DOHH2 (cell line): ENCODE measurements around the gene RABEPK.
"Not testable (repeated sequence)": the region's sequence is repeated elsewhere in the genome, so short reads cannot be mapped to it uniquely, and the experiment has no call there.

Source experiments
- H3F3A ChIP-seq: fragments of 200-600 bp; sonication (generic), shearing (Covaris generic); 2 replicates; pipeline ENCODE4 v1.6.0; 2016; ENCODE audit warnings: antibody characterized with exemption, mild to moderate bottlenecking; ENCODE audit not compliant: control insufficient read depth, insufficient read depth
- H3K27ac ChIP-seq: fragments of 200-600 bp; sonication (generic); 2 replicates; pipeline ENCODE4 v1.5.1; 2014; ENCODE audit warnings: low read depth, mild to moderate bottlenecking, low read length, moderate library complexity
- H3K27me3 ChIP-seq: fragments of 200-600 bp; sonication (generic); 2 replicates; pipeline ENCODE4 v1.6.1; 2014; ENCODE audit warnings: mild to moderate bottlenecking, low read length, mixed read lengths; ENCODE audit not compliant: control insufficient read depth
- H3K36me3 ChIP-seq: fragments of 200-600 bp; sonication (generic); 2 replicates; pipeline ENCODE4 v1.6.1; 2014; ENCODE audit warnings: mild to moderate bottlenecking, low read length, moderate library complexity, mixed read lengths; ENCODE audit not compliant: control insufficient read depth
- H3K4me1 ChIP-seq: fragments of 200-600 bp; sonication (generic); 2 replicates; pipeline ENCODE4 v1.6.1; 2014; ENCODE audit warnings: mild to moderate bottlenecking, low read length, mixed read lengths; ENCODE audit not compliant: control insufficient read depth
- H3K4me2 ChIP-seq: fragments of 200-600 bp; sonication (generic); 2 replicates; pipeline ENCODE4 v1.6.0; 2014; ENCODE audit warnings: mild to moderate bottlenecking, low read length, moderate library complexity
- H3K4me3 ChIP-seq: fragments of 200-600 bp; sonication (generic); 2 replicates; pipeline ENCODE4 v1.5.1; 2014; ENCODE audit warnings: mild to moderate bottlenecking, low read length, mixed read lengths
- H3K79me2 ChIP-seq: fragments of 200-600 bp; sonication (generic); 2 replicates; pipeline ENCODE4 v1.6.1; 2014; ENCODE audit warnings: mild to moderate bottlenecking, low read length, mixed read lengths; ENCODE audit not compliant: control insufficient read depth
- H3K9me2 ChIP-seq: fragments of 200-600 bp; sonication (generic); replicated peaks from 2 replicates; pipeline ENCODE4 v1.6.1; 2014; ENCODE audit warnings: mild to moderate bottlenecking, low read length, mixed read lengths; ENCODE audit not compliant: control insufficient read depth
- H3K9me3 ChIP-seq: fragments of 200-600 bp; sonication (generic); 2 replicates; pipeline ENCODE4 v1.6.1; 2014; ENCODE audit warnings: antibody characterized with exemption, low read length, mixed read lengths; ENCODE audit not compliant: control insufficient read depth, insufficient read depth
- H4K20me1 ChIP-seq: fragments of 200-600 bp; sonication (generic); 2 replicates; pipeline ENCODE4 v1.6.0; 2014; ENCODE audit warnings: low read depth, mild to moderate bottlenecking, antibody characterized with exemption, low read length, moderate library complexity; ENCODE audit not compliant: control insufficient read depth, insufficient read depth
- EZH2phosphoT487 ChIP-seq: fragments of 200-600 bp; sonication (generic); IDR thresholded peaks from 2 replicates; pipeline ENCODE4 v1.6.1; 2017; ENCODE audit warnings: borderline replicate concordance, mild to moderate bottlenecking, antibody characterized with exemption, low read length, moderate library complexity, mixed read lengths
- TF ChIP-seq, protein P1 (sequence below): fragments of 200-600 bp; sonication (generic); IDR thresholded peaks from one replicate; pipeline ENCODE4 v1.5.1; 2014; ENCODE audit warnings: antibody characterized with exemption, mild to moderate bottlenecking, low read depth, low read length; ENCODE audit not compliant: poor library complexity, severe bottlenecking

The RABEPK gene

DNA sequence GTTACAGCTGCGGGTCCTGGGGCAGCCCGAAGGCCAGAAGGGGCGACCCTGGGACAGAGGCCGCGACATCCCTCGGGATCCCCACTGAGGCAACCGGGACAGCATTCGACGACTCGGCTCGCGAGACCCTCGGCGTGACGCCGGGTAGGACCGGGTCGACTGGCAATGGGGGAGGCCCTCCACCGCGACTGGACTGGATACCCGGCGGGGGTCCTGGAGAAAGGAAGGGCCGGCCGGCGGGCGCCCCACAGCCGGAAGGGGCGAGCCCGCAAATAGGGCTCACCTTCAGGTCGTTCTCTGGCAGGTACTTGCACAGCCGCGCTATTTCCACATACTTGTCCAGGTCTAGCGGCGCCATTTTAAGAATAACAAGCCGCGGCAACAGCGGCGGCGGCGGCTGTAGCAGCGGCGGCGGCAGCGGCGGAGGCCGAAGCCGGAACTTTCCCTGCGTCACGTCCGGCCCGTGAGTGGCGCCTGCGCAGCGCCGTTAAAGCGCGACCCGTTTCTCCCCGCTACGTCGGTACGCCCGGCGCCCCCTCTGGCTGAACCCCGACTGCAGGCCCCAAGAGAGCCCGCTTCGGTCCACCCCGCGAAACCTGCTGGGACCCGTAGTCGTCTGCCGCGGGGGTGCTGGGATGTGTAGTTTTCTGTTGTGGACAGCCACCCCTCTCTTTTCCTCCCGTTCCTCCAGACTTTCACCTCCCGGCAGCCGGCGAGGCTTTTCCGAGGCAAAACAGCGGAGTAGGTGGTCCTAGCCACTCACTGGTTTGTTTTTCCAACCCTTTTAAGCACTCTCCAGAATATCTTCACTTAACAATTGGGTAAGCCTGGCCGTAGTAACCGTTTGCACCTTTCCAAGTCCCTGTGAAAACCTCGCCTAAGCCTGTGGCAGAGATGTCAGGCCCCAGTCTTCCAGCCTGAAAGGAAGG is 10.7 kb upstream of the RABEPK start, which contains the start of gene PPP6C:
TSS of gene PPP6C (minus strand) at position 443 of the 929 bp plus-strand sequence. CDS start at position 358, 85 bp downstream.
- Histone ChIP-seq H3K9me2 (no peaks in the 10 kb centered on the region), H3K36me3 (peaks cover 12% of the 10 kb centered on the region), H3K27me3 (no peaks in the 10 kb centered on the region), H3K4me1 (peaks cover 27% of the 10 kb centered on the region), H3K27ac (peak within 1 kb of the TSS; percentile 57), H3K9me3 (no peaks in the 10 kb centered on the region), H3K79me2 (peaks cover 62% of the 10 kb centered on the region), H3K4me3 (peak within 1 kb of the TSS; percentile 88), H4K20me1 (peaks cover 3% of the 10 kb centered on the region; the same call in 1 of the 2 replicates), H3K4me2 (peak within 1 kb of the TSS; percentile 86), H3F3A (no peaks in the 10 kb centered on the region)
- no peak for TF ChIP-seq EZH2phosphoT487
- TF ChIP-seq, protein P1, sequence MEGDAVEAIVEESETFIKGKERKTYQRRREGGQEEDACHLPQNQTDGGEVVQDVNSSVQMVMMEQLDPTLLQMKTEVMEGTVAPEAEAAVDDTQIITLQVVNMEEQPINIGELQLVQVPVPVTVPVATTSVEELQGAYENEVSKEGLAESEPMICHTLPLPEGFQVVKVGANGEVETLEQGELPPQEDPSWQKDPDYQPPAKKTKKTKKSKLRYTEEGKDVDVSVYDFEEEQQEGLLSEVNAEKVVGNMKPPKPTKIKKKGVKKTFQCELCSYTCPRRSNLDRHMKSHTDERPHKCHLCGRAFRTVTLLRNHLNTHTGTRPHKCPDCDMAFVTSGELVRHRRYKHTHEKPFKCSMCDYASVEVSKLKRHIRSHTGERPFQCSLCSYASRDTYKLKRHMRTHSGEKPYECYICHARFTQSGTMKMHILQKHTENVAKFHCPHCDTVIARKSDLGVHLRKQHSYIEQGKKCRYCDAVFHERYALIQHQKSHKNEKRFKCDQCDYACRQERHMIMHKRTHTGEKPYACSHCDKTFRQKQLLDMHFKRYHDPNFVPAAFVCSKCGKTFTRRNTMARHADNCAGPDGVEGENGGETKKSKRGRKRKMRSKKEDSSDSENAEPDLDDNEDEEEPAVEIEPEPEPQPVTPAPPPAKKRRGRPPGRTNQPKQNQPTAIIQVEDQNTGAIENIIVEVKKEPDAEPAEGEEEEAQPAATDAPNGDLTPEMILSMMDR: peak; percentile 72

DNA sequence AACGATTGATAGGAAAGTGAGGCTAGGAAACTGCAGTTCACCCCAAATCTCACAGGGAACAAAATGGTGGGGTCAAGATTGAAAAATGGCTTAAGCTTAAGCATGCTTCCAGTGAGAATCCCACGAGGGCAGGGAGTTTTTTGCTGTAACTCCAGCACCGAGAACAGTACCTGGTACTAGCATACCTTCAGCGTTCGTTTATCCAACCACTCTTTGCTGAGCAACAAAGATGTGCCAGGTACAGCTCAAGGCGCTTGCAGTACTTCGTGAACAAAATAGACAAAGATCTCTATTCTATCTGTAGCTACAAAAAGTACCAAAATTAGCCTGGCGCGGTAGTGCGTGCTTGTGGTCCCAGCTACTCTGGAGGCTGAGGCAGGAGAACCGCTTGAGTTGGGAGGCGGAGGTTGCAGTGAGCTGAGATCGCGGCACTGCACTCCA is 10.0 kb upstream of the RABEPK start:
- no peak for TF ChIP-seq EZH2phosphoT487
- TF ChIP-seq, protein P1: no peak
- no peaks in the 10 kb centered on the region for H3F3A ChIP-seq
- peaks cover 34% of the 10 kb centered on the region for H3K4me1 ChIP-seq
- no peaks in the 10 kb centered on the region for H3K27me3 ChIP-seq
- peaks cover 3% of the 10 kb centered on the region; the same call in 1 of the 2 replicates for H4K20me1 ChIP-seq
- H3K9me3 ChIP-seq: no peaks in the 10 kb centered on the region
- H3K9me2 ChIP-seq: no peaks in the 10 kb centered on the region
- H3K27ac ChIP-seq: peak overlapping the region; percentile 47
- H3K79me2 ChIP-seq: peaks cover 55% of the 10 kb centered on the region
- H3K4me3 ChIP-seq: peak overlapping the region; percentile 88
- peak overlapping the region; percentile 86 for H3K4me2 ChIP-seq
- peaks cover 12% of the 10 kb centered on the region for H3K36me3 ChIP-seq

DNA sequence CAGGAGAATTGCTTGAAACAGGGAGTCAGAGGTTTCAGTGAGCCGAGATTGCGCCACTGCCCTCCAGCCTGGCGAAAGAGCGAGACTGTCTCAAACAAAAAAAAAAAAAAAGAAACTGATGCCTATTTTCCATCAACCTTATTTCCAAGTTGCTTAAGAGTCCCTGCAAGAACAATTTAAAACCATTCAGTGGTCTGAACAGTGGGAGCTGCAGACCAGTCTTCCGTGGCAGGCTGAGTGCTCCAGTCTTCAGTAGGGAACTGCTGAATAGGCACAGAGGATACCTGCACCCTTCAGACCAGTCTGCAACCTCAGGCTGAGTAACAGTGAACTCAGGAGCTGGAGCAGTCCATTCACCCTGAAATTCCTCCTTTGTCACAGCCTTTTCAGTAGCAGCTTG is 5.9 kb upstream of the RABEPK start:
- not testable (repeated sequence) for H3K9me3 ChIP-seq, H3K27me3 ChIP-seq, H3K36me3 ChIP-seq, H3K9me2 ChIP-seq, H3K27ac ChIP-seq, H4K20me1 ChIP-seq, H3F3A ChIP-seq
- Histone ChIP-seq H3K4me1 (peaks cover 31% of the 10 kb centered on the region), H3K79me2 (peaks cover 14% of the 10 kb centered on the region), H3K4me3 (peak overlapping the region; percentile 28; the same call in 1 of the 2 replicates), H3K4me2 (peak overlapping the region; percentile 39)

DNA sequence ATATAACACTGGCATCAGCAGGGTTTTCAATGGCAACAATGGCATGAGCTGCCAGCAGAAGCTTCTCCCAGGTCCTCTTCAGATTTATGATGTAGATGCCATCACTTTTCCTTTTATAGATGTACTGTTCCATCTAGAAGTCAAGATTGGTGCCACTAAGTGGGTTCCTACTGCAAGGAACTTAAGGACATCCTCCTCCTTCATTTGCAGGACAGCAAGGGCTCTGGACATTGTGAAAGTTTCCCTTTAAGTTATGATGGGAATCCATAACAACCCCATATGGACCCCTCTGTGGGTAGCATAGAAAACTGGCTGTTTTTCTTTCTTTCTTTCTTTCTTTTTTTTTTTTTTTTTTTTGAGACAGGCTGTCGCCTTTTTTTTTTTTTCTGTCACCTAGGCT is 4.8 kb upstream of the RABEPK start:
- Histone ChIP-seq H3K4me1 (peaks cover 29% of the 10 kb centered on the region), H3K4me2 (peak overlapping the region; percentile 39; the same call in 1 of the 2 replicates)
- not testable (repeated sequence) for H4K20me1 ChIP-seq, H3K4me3 ChIP-seq, H3F3A ChIP-seq, H3K9me2 ChIP-seq, H3K27me3 ChIP-seq, H3K36me3 ChIP-seq, H3K79me2 ChIP-seq, H3K27ac ChIP-seq, H3K9me3 ChIP-seq
